Cardiac muscle cell (in vitro differentiated cells and primary cell): Measurements from ENCODE around the gene FAM78B. TPM values are rescaled to one million over a fixed set of nuclear protein-coding genes. Genes with fewer than 3 reads are reported as not detected.
A peak's percentile ranks its signal among the peaks of the same experiment; 100 is the strongest.

Experiments used
- DNase-seq, 2 donors: peaks; one replicate each; pipeline versions ENCODE4 v3.0.0 to v3.0.0-alpha.2; 2010 to 2017; ENCODE audit warnings: low read depth in 1 of 2, low spot score in 1 of 2
- H3K27ac ChIP-seq: fragments of 200-600 bp; sonication (generic); 2 replicates; pipeline ENCODE4 v1.5.1; 2016
- H3K27me3 ChIP-seq: fragments of 200-600 bp; sonication (generic); 2 replicates; pipeline ENCODE4 v1.6.0; 2016; ENCODE audit warnings: control low read depth
- H3K36me3 ChIP-seq: fragments of 200-600 bp; sonication (generic); 2 replicates; pipeline ENCODE4 v1.5.1; 2016; ENCODE audit warnings: control low read depth
- H3K4me1 ChIP-seq: fragments of 200-600 bp; sonication (generic); 2 replicates; pipeline ENCODE4 v1.8.1; 2017; ENCODE audit warnings: low read depth, mild to moderate bottlenecking, mixed run types
- H3K4me3 ChIP-seq: fragments of 200-600 bp; sonication (generic); 2 replicates; pipeline ENCODE4 v1.5.1; 2016; ENCODE audit warnings: mild to moderate bottlenecking
- H3K9me3 ChIP-seq: fragments of 200-600 bp; sonication (generic); 2 replicates; pipeline ENCODE4 v1.5.1; 2017; ENCODE audit warnings: low read depth, mild to moderate bottlenecking, control low read depth
- CTCF ChIP-seq: IDR thresholded peaks from 2 replicates; pipeline ENCODE4 v1.5.1; 2012; ENCODE audit warnings: low read depth, mild to moderate bottlenecking, low read length
- polyA plus RNA-seq: library from polyadenylated mRNA; unstranded; fragments of >200 nt; fragmentation: Nextera tagmentation; extraction: Ambion mirVana; gene quantifications from 2 replicates; pipeline ENCODE4 v1.2.1, GENCODE V29; 2016
- total RNA-seq: library from RNA; depleted of rRNA; stranded (reverse); fragments of >200 nt; gene quantifications from 2 replicates; pipeline ENCODE4 v1.2.3, GENCODE V29; 2016

Gene FAM78B
- 0.06 and 0.32 TPM in 2 replicates for total RNA-seq
- polyA plus RNA-seq, result 0.57 TPM in 1 of 2 replicates, not detected in the other

GRCh38 chr1:166166698-166167571 is at the start of gene FAM78B:
TSS of gene FAM78B (minus strand) at chr1:166167001. CDS start at chr1:166166248, 753 bp downstream.
- peaks cover 6% of the 10 kb centered on the region for H3K4me1 ChIP-seq
- H3K9me3 ChIP-seq, result no peaks in the 10 kb centered on the region
- H3K4me3 ChIP-seq, result peak within 1 kb of the TSS; percentile 90
- no peak for TF ChIP-seq CTCF
- peak; percentile 77 to 84 for DNase-seq
- no peaks in the 10 kb centered on the region for H3K36me3 ChIP-seq
- no peak within 1 kb of the TSS for H3K27ac ChIP-seq
- peaks cover 67% of the 10 kb centered on the region for H3K27me3 ChIP-seq

- H3K4me1 ChIP-seq, result peaks cover 7% of the 10 kb centered on the region
- H3K4me3 ChIP-seq, result no peak overlapping the region
- no peak for TF ChIP-seq CTCF
- no peaks in the 10 kb centered on the region for H3K9me3 ChIP-seq
- H3K36me3 ChIP-seq, result no peaks in the 10 kb centered on the region
- no peaks in the 10 kb centered on the region for H3K27me3 ChIP-seq
- H3K27ac ChIP-seq, result no peak overlapping the region
- DNase-seq, result no peak
Observed at GRCh38 chr1:166202546-166202945, 35.7 kb upstream of the FAM78B start.

- Histone ChIP-seq H3K27ac (no peak overlapping the region), H3K4me3 (no peak overlapping the region), H3K27me3 (no peaks in the 10 kb centered on the region), H3K36me3 (no peaks in the 10 kb centered on the region), H3K4me1 (peaks cover 14% of the 10 kb centered on the region), H3K9me3 (no peaks in the 10 kb centered on the region)
- DNase-seq, result no peak
- TF ChIP-seq CTCF, result no peak
Observed at GRCh38 chr1:166200743-166201142, 33.9 kb upstream of the FAM78B start.

GRCh38 chr1:166197597-166197996 is 30.8 kb upstream of the FAM78B start:
- H3K4me1 ChIP-seq, result peaks cover 14% of the 10 kb centered on the region
- no peak for DNase-seq

GRCh38 chr1:166197141-166197540 is 30.3 kb upstream of the FAM78B start:
- no peaks in the 10 kb centered on the region for H3K9me3 ChIP-seq
- H3K4me1 ChIP-seq, result peaks cover 14% of the 10 kb centered on the region
- H3K27ac ChIP-seq, result peak overlapping the region; percentile 2
- no peaks in the 10 kb centered on the region for H3K27me3 ChIP-seq
- TF ChIP-seq CTCF, result no peak
- no peaks in the 10 kb centered on the region for H3K36me3 ChIP-seq
- H3K4me3 ChIP-seq, result no peak overlapping the region
- DNase-seq, result peak in 1 of 2 donors; percentile 5

More at GRCh38 chr1:166197597-166197996, 30.8 kb upstream of the FAM78B start:
- no peak for TF ChIP-seq CTCF
- Histone ChIP-seq H3K9me3 (no peaks in the 10 kb centered on the region), H3K4me3 (no peak overlapping the region), H3K36me3 (no peaks in the 10 kb centered on the region), H3K27me3 (no peaks in the 10 kb centered on the region), H3K27ac (peak overlapping the region; percentile 2)
